ENCODE data around the gene PDS5B.

DNA sequence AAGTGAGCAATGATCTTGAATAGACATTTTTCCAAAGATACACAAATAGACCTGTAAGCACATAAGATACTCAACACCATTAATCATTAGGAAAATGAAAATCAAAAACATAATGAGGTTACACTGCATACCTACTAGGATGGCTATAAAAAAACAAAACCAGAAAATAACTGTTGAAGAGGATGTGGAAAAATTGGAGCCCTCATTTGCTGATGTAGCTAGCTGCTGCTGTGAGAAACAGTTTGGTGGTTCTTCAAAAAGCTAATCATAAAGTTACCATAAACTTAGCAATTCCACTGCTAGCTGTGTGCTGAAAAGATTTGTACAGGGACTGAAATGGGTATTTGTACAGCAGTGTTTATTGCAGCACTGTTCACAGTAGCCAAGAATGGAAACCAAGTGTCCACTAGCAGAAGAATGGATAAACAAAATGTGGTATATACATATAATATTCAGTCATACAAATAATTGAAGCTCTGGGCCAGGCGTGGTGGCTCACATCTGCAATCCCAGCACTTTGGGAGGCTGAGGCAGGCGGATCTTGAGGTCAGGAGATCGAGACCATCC, 46.2 kb downstream of the PDS5B start:
- TF ChIP-seq EZH2phosphoT487 (IDR thresholded peaks at IDR 0.05; ENCODE audit: insufficient read depth, low read depth) (no peak), EZH2 (IDR thresholded peaks at IDR 0.05; ENCODE audit: insufficient read depth, poor library complexity, severe bottlenecking) (no peak)
